HCT116 (cell line): ENCODE data around the gene CPNE5. TPM values are rescaled to one million over a fixed set of nuclear protein-coding genes. Genes with fewer than 3 reads are reported as not detected.

Experiments used
- ATAC-seq: fragments of 200-7000 bp; cut with Tn5 transposase; 2 replicates; pipeline ENCODE4 v1.9.1; 2020; ENCODE audit warnings: mild to moderate bottlenecking, moderate library complexity
- BruUV-seq: library from RNA; stranded (reverse); fragments of 400-500 nt; replicated peaks from 2 replicates; lab custom pipeline; 2021; lab: Mats Ljungman, UMichigan
- CTCF ChIA-PET: fragments of 300-600 bp; sonication (Branson Sonifier 250); formaldehyde crosslinking; loops from one replicate; lab custom pipeline; 2021; ENCODE audit warnings: antibody characterized with exemption; lab: Charles Lee
- POLR2A ChIA-PET: fragments of 300-600, 350-600 bp; sonication (Branson Sonifier 250); formaldehyde crosslinking; loops from one replicate; lab custom pipeline; 2021; ENCODE audit warnings: antibody characterized with exemption; lab: Charles Lee
- RAD21 ChIA-PET, 2 experiments: fragments of 300-600 bp; sonication (Branson Sonifier 250); formaldehyde crosslinking; loops; one replicate each; lab custom pipeline; 2023; ENCODE audit warnings: low total read pairs in 2 of 2; ENCODE audit not compliant: uncharacterized antibody in 2 of 2, unreplicated experiment in 2 of 2, low non-redundant PET in 1 of 2; lab: Charles Lee
- DNase-seq: peaks from one replicate; pipeline ENCODE4 v3.0.0-alpha.2; 2010; ENCODE audit warnings: low read depth, low spot score
- H2AFZ ChIP-seq: fragments of 200-600 bp; shearing (Covaris generic), sonication (generic); 2 replicates; pipeline ENCODE4 v1.6.1; 2017; ENCODE audit warnings: low read depth, mixed run types, mixed read lengths, antibody characterized with exemption, low read length; ENCODE audit not compliant: poor library complexity, severe bottlenecking
- H3K27ac ChIP-seq: 2 replicates; pipeline ENCODE4 v1.5.1; 2012; ENCODE audit warnings: low read depth, low read length
- H3K27me3 ChIP-seq: fragments of 200-600 bp; sonication (generic); 2 replicates; pipeline ENCODE4 v1.6.1; 2016; ENCODE audit warnings: mixed run types, low read length, mixed read lengths; ENCODE audit not compliant: insufficient read depth
- H3K36me3 ChIP-seq, 2 experiments: fragments of 200-500 bp in 1 of 2; fragments of 200-600 bp in 1 of 2; sonication (Bioruptor generic) in 1 of 2; sonication (generic) in 1 of 2; 2 replicates each; pipeline versions ENCODE4 v1.5.1 to v1.6.1; 2014 to 2016; ENCODE audit warnings: low read length in 2 of 2, inconsistent platforms in 1 of 2, mixed read lengths in 1 of 2, mixed run types in 1 of 2; ENCODE audit not compliant: insufficient read depth in 2 of 2, control insufficient read depth in 1 of 2
- H3K4me1 ChIP-seq, 2 experiments: fragments of 200-600 bp in 1 of 2; sonication (generic) in 1 of 2; 2 replicates each; pipeline versions ENCODE4 v1.5.1 to v1.6.1; 2012 to 2017; ENCODE audit warnings: low read length in 2 of 2, inconsistent platforms in 1 of 2, mild to moderate bottlenecking in 1 of 2, mixed read lengths in 1 of 2, mixed run types in 1 of 2, moderate library complexity in 1 of 2; ENCODE audit not compliant: insufficient read depth in 2 of 2, control insufficient read depth in 1 of 2
- H3K4me2 ChIP-seq: fragments of 200-600 bp; sonication (generic); 2 replicates; pipeline ENCODE4 v1.6.1; 2017; ENCODE audit warnings: mixed run types, low read length, mixed read lengths
- H3K4me3 ChIP-seq, 2 experiments: fragments of 200-600 bp in 1 of 2; sonication (generic) in 1 of 2; replicated peaks in 1 of 2; 2 replicates each; pipeline ENCODE4 v1.5.1; 2011 to 2016; ENCODE audit warnings: low read length in 2 of 2, control low read depth in 1 of 2, low read depth in 1 of 2, mild to moderate bottlenecking in 1 of 2, mixed read lengths in 1 of 2, mixed run types in 1 of 2
- H3K79me2 ChIP-seq: fragments of 200-600 bp; sonication (generic); 2 replicates; pipeline ENCODE4 v1.6.1; 2017; ENCODE audit warnings: mild to moderate bottlenecking, mixed run types, low read length, moderate library complexity, mixed read lengths; ENCODE audit not compliant: insufficient read depth
- H3K9ac ChIP-seq: fragments of 200-600 bp; sonication (generic); 2 replicates; pipeline ENCODE4 v1.6.1; 2016; ENCODE audit warnings: low read length, mixed read lengths
- H3K9me2 ChIP-seq: fragments of 200-600 bp; sonication (generic), shearing (Covaris generic); 2 replicates; pipeline ENCODE4 v1.6.1; 2017; ENCODE audit warnings: mixed run types, mild to moderate bottlenecking, moderate library complexity; ENCODE audit not compliant: insufficient read depth
- H3K9me3 ChIP-seq, 2 experiments: fragments of 200-500 bp in 1 of 2; fragments of 200-600 bp in 1 of 2; sonication (Bioruptor generic) in 1 of 2; sonication (generic) in 1 of 2; 2 replicates each; pipeline ENCODE4 v1.6.1; 2014 to 2017; ENCODE audit warnings: low read length in 2 of 2, mixed read lengths in 2 of 2, inconsistent platforms in 1 of 2, low read depth in 1 of 2, mild to moderate bottlenecking in 1 of 2, mixed run types in 1 of 2, moderate library complexity in 1 of 2; ENCODE audit not compliant: control insufficient read depth in 1 of 2, insufficient read depth in 1 of 2
- H4K20me1 ChIP-seq: fragments of 200-600 bp; sonication (generic), shearing (Covaris generic); 2 replicates; pipeline ENCODE4 v1.6.1; 2017; ENCODE audit warnings: mixed run types, mild to moderate bottlenecking, moderate library complexity; ENCODE audit not compliant: insufficient read depth
- CBX3 ChIP-seq: IDR thresholded peaks from 2 replicates; pipeline ENCODE4 v1.6.1; 2012; ENCODE audit warnings: low read depth
- CEBPB ChIP-seq: IDR thresholded peaks from 2 replicates; pipeline ENCODE4 v1.6.1; 2012; ENCODE audit warnings: low read depth
- CTCF ChIP-seq, 3 experiments: fragments of 200-600 bp in 1 of 3; sonication (generic) in 1 of 3; IDR thresholded peaks in 2 of 3; conservative IDR thresholded peaks in 1 of 3; 2 replicates each; pipeline ENCODE4 v1.5.1; 2012 to 2017; ENCODE audit warnings: low read depth in 2 of 3, low read length in 2 of 3, antibody characterized with exemption in 1 of 3, borderline replicate concordance in 1 of 3, control low read depth in 1 of 3, mild to moderate bottlenecking in 1 of 3, mixed read lengths in 1 of 3, mixed run types in 1 of 3, moderate library complexity in 1 of 3; ENCODE audit not compliant: insufficient read depth in 1 of 3
- EGR1 ChIP-seq: IDR thresholded peaks from 2 replicates; pipeline ENCODE4 v1.6.1; 2012; ENCODE audit warnings: low read depth
- ELF1 ChIP-seq: IDR thresholded peaks from 2 replicates; pipeline ENCODE4 v1.6.1; 2012; ENCODE audit warnings: low read depth, borderline replicate concordance
- EZH2 ChIP-seq: fragments of 200-600 bp; sonication (generic); IDR thresholded peaks from 2 replicates; pipeline ENCODE4 v1.6.1; 2017; ENCODE audit warnings: antibody characterized with exemption, mixed run types
- EZH2phosphoT487 ChIP-seq: fragments of 200-600 bp; IDR thresholded peaks from 2 replicates; pipeline ENCODE4 v1.6.1; 2018; ENCODE audit warnings: antibody characterized with exemption, borderline replicate concordance
- FOSL1 ChIP-seq: IDR thresholded peaks from 2 replicates; pipeline ENCODE4 v1.6.1; 2012; ENCODE audit warnings: low read depth
- JUND ChIP-seq: IDR thresholded peaks from 2 replicates; pipeline ENCODE4 v1.6.1; 2012
- POLR2A ChIP-seq: IDR thresholded peaks from 2 replicates; pipeline ENCODE4 v1.7.0; 2011; ENCODE audit warnings: borderline replicate concordance; ENCODE audit not compliant: insufficient read depth, insufficient read length; ENCODE audit errors: extremely low read depth
- POLR2AphosphoS5 ChIP-seq: IDR thresholded peaks from 2 replicates; pipeline ENCODE4 v1.6.1; 2011; ENCODE audit warnings: mild to moderate bottlenecking, low read depth, low read length, moderate library complexity
- RAD21 ChIP-seq: IDR thresholded peaks from 2 replicates; pipeline ENCODE4 v1.6.1; 2012; ENCODE audit warnings: low read depth, mild to moderate bottlenecking
- SIN3A ChIP-seq: IDR thresholded peaks from 2 replicates; pipeline ENCODE4 v1.6.1; 2012; ENCODE audit warnings: low read depth
- SRF ChIP-seq: IDR thresholded peaks from 2 replicates; pipeline ENCODE4 v1.6.1; 2012; ENCODE audit warnings: low read depth
- YY1 ChIP-seq: IDR thresholded peaks from 2 replicates; pipeline ENCODE4 v1.6.1; 2011; ENCODE audit warnings: low read length, low read depth, moderate library complexity, mild to moderate bottlenecking; ENCODE audit not compliant: insufficient replicate concordance; ENCODE audit errors: extremely low read depth
- ZFX ChIP-seq: fragments of 450-650 bp; IDR thresholded peaks from 2 replicates; pipeline ENCODE4 v1.6.1; 2017
- ZNF274 ChIP-seq: fragments of 200-500 bp; sonication (Bioruptor generic); IDR thresholded peaks from 2 replicates; pipeline ENCODE4 v1.6.1; 2014; ENCODE audit warnings: mild to moderate bottlenecking, low read depth, low read length, inconsistent platforms
- intact Hi-C: fragments of 100-400 bp; cut with micrococcal nuclease; formaldehyde crosslinking; loops from 2 replicates; pipeline ENCODE4 v1.10.0; 2022
- total RNA-seq: library from RNA; stranded (reverse); gene quantifications from one replicate; pipeline ENCODE4 v1.2.1, GENCODE V29; 2021; ENCODE audit not compliant: unreplicated experiment

The CPNE5 gene
- total RNA-seq, 1 experiment from 2014 or later = not detected

- Histone ChIP-seq H3K27ac (no peak overlapping the region), H3K27me3 (no peaks in the 10 kb centered on the region), H3K4me3 (no peak overlapping the region), H3K4me1 (no peaks in the 10 kb centered on the region), H2AFZ (no peak overlapping the region), H3K79me2 (no peaks in the 10 kb centered on the region), H3K9ac (no peak overlapping the region), H3K9me2 (no peaks in the 10 kb centered on the region), H3K36me3 (no peaks in the 10 kb centered on the region), H3K9me3 (no peaks in the 10 kb centered on the region), H4K20me1 (no peaks in the 10 kb centered on the region), H3K4me2 (no peak overlapping the region)
- RAD21 ChIA-PET = interaction anchor here in 1 of 2 experiments (0.6 kb wide), 1 partner anchor 64 kb away, joined by 3 read pairs; no protein-coding TSS in a partner anchor
- no TSS peak for BruUV-seq
- no peak for ATAC-seq
- no peak for DNase-seq
- CTCF ChIA-PET = interaction anchor here (1.6 kb wide), 1 partner anchor 19 kb away, joined by 7 read pairs; no protein-coding TSS in a partner anchor
- POLR2A ChIA-PET = no interaction called here
- intact Hi-C loops = no loop called here
- TF ChIP-seq CBX3 = no peak
- TF ChIP-seq JUND = no peak
- TF ChIP-seq SRF = no peak
- no peak for TF ChIP-seq FOSL1
- no peak for TF ChIP-seq CTCF (IDR thresholded peaks at IDR 0.05 in 2 of 3, conservative IDR thresholded peaks at IDR 0.05 in 1 of 3; ENCODE audit: borderline replicate concordance in 1 of 3, insufficient read depth in 1 of 3, low read depth in 2 of 3, low read length in 2 of 3)
- TF ChIP-seq ELF1 = no peak
- TF ChIP-seq CEBPB = no peak
- TF ChIP-seq, all 23 proteins: peak for 0
These were observed 8.7 kb downstream of the CPNE5 start for GRCh38 chr6:36830577-36830976.

- H3K9me2 ChIP-seq = no peaks in the 10 kb centered on the region
- no peak for ATAC-seq
- no peaks in the 10 kb centered on the region for H3K9me3 ChIP-seq
- H3K9ac ChIP-seq = no peak overlapping the region
- no peaks in the 10 kb centered on the region for H3K79me2 ChIP-seq
- H3K4me3 ChIP-seq = no peak overlapping the region
- DNase-seq = no peak
- no peaks in the 10 kb centered on the region for H4K20me1 ChIP-seq
- H2AFZ ChIP-seq = no peak overlapping the region
- ChIA-PET RAD21 (interaction anchor here in 1 of 2 experiments (0.6 to 0.7 kb wide), 2 partner anchors 63 to 121 kb away, joined by 3 to 5 read pairs; no protein-coding TSS in a partner anchor), CTCF (interaction anchor here (1.6 kb wide), 1 partner anchor 20 kb away, joined by 7 read pairs; no protein-coding TSS in a partner anchor), POLR2A (no interaction called here)
- intact Hi-C loops = no loop called here
- H3K4me2 ChIP-seq = no peak overlapping the region
- no peaks in the 10 kb centered on the region for H3K4me1 ChIP-seq
- BruUV-seq = no TSS peak
- no peaks in the 10 kb centered on the region for H3K27me3 ChIP-seq
- no peak overlapping the region for H3K27ac ChIP-seq
- H3K36me3 ChIP-seq = no peaks in the 10 kb centered on the region
- TF ChIP-seq EZH2phosphoT487 (no peak), SRF (no peak), ZFX (no peak), POLR2A (no peak), CBX3 (no peak), EGR1 (no peak), FOSL1 (no peak), EZH2 (no peak), ZNF274 (no peak), RAD21 (no peak), YY1 (no peak), POLR2AphosphoS5 (no peak), SIN3A (no peak)
These were observed 9.2 kb downstream of the CPNE5 start for GRCh38 chr6:36829919-36830544.
